ENCODE results near the gene GNAI3.

GNAI3 gene

GRCh38 chr1:109661391-109661790 lies 113.0 kb downstream of the GNAI3 start:
- TF ChIP-seq JUND (IDR thresholded peaks at IDR 0.05; ENCODE audit: low read depth): no peak
- no peak for DNase-seq (ENCODE audit: low read depth in 1 of 2, low spot score in 1 of 2)
- in situ Hi-C loops (cut with HindIII; ENCODE audit: low pct_unique_long_range_greater_than_20kb, low sequenced_read_pairs): no loop called here

GRCh38 chr1:109664671-109665070 lies 116.3 kb downstream of the GNAI3 start:
- no peak for TF ChIP-seq JUND (IDR thresholded peaks at IDR 0.05; ENCODE audit: low read depth)
- DNase-seq (ENCODE audit: low read depth in 1 of 2, low spot score in 1 of 2): no peak
- in situ Hi-C loops (cut with HindIII; ENCODE audit: low pct_unique_long_range_greater_than_20kb, low sequenced_read_pairs): no loop called here

- peak; percentile 73 to 88 for DNase-seq (ENCODE audit: low read depth in 1 of 2, low spot score in 1 of 2)
- no peak for TF ChIP-seq JUND (IDR thresholded peaks at IDR 0.05; ENCODE audit: low read depth)
- in situ Hi-C loops (cut with HindIII; ENCODE audit: low pct_unique_long_range_greater_than_20kb, low sequenced_read_pairs): no loop called here
These were observed 119.2 kb downstream of the GNAI3 start, which contains the start of gene GSTM2 for GRCh38 chr1:109667452-109668122. TSS of gene GSTM2 (plus strand) at chr1:109668057. CDS start at chr1:109668116, 59 bp downstream.

Data from T47D (cell line).